ENCODE results near the gene TMEM273. TPM values are rescaled to one million over a fixed set of nuclear protein-coding genes. Genes with fewer than 3 reads are reported as not detected.
A peak's percentile ranks its signal among the peaks of the same experiment; 100 is the strongest.

Gene TMEM273
- total and polyA plus RNA-seq, 8 donors: 0.91 to 7.5 (median 2.7) TPM

DNA sequence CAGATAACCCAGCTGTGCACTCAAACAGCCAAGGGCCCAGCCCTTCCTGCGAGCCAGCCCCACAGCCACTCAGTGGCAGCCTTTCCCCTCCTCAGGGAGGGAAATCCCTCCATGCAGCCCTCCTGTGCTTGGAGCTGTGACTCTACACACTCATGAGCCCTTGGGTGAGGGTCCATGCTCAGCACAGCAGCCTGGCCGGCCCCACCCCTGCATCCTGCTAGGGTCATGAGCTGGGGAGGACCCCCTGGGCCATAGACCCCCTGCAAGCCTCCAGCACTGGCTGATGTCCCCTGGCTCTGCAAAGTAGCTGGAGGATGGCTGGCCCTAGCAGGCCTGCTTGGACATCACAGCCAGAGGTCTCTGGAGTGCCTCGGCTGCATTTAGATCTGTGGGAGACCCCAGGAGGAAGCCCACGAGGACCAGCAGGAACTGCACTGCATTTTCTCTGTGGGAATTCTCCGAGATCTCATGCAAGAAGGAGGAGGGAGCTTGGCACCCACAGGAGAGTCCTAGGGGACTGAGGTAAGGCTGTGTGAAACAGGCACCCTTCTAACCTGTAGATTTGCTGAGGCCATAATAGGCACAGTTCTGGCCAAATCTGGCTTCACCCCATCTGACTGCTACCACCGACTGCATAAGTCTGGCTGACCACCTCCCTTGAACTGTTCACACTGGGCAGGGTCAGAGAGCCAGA lies 17.4 kb downstream of the TMEM273 start:
- DNase-seq (no peak), FAIRE-seq (no peak), ATAC-seq (no peak)
- H3K4me3 ChIP-seq: no peak overlapping the region
- intact Hi-C loops (cut with DNase I): no loop called here
- TF ChIP-seq, protein P1, sequence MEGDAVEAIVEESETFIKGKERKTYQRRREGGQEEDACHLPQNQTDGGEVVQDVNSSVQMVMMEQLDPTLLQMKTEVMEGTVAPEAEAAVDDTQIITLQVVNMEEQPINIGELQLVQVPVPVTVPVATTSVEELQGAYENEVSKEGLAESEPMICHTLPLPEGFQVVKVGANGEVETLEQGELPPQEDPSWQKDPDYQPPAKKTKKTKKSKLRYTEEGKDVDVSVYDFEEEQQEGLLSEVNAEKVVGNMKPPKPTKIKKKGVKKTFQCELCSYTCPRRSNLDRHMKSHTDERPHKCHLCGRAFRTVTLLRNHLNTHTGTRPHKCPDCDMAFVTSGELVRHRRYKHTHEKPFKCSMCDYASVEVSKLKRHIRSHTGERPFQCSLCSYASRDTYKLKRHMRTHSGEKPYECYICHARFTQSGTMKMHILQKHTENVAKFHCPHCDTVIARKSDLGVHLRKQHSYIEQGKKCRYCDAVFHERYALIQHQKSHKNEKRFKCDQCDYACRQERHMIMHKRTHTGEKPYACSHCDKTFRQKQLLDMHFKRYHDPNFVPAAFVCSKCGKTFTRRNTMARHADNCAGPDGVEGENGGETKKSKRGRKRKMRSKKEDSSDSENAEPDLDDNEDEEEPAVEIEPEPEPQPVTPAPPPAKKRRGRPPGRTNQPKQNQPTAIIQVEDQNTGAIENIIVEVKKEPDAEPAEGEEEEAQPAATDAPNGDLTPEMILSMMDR (IDR thresholded peaks at IDR 0.05): no peak
- WGBS, 2 donors: 60% methylated on average over 6 of the region's 6 CpGs
- no peak overlapping the region for H3K27ac ChIP-seq
- no peaks in the 10 kb centered on the region for H3K4me1 ChIP-seq
- H3K36me3 ChIP-seq: no peaks in the 10 kb centered on the region
- no peaks in the 10 kb centered on the region for H3K9me3 ChIP-seq
- no peaks in the 10 kb centered on the region for H3K27me3 ChIP-seq

DNA sequence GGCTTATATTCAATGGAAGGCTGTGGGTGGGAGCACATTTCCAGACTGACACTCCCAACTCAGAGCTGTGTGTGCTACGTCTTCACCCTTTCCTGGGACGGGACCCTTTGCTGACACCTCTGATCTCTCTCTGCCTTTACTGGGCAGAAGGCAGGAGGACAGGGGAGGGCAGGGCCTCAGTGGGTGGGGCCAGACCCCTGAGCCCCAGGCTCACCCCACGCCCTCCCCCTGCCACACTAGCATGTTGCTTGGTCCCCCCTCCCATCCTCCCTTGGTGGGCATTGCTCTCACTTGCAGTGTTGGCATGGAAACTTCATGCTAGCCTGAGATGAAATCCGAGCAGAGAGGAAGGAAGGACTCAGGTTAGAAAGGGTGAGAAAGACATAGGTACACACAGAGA lies 18.4 kb downstream of the TMEM273 start:
- intact Hi-C loops (cut with DNase I): loop anchor here in 2 of 3 donors (10.0 kb wide), 1 partner anchor 185 kb away; no protein-coding TSS in a partner anchor
- FAIRE-seq (no peak), DNase-seq (no peak), ATAC-seq (no peak)
- no peaks in the 10 kb centered on the region for H3K27me3 ChIP-seq
- TF ChIP-seq, protein P1 (IDR thresholded peaks at IDR 0.05): no peak
- H3K4me3 ChIP-seq: no peak overlapping the region
- 52 to 55% methylated on average over 4 of the region's 4 CpGs for WGBS, 2 donors
- H3K36me3 ChIP-seq: no peaks in the 10 kb centered on the region
- no peaks in the 10 kb centered on the region for H3K4me1 ChIP-seq
- no peaks in the 10 kb centered on the region for H3K9me3 ChIP-seq
- H3K27ac ChIP-seq: no peak overlapping the region

DNA sequence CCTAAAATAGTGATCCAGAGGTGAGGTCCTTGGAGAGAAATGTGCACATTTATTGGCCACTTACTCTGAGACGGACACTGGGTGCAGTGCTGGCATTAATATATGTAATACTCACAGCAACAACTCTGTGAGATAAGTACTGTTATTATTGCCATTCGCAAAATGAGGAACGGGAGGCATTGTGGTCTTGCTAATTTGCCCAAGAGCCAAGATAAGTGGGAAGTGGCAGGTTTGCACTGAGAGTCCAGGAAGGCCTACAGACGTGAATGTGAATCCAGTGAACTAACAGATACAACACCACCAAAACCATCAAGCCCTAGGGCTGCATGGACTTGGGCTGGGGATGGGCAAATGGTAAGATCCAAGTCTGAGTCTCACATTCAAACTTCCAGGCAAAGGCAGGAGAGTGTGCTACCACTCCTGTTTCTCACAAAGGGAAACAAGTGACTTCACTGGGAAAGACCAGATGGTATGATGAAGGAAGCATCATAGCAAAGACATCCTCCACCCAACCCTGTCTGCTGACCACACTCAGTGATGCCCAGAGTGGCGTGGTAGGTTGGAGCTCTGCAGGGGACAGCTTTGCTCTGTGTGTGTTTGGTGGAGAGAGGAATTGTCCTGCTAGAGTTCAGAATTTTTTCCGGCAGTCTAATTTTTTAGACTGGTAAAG lies 19.2 kb downstream of the TMEM273 start:
- ATAC-seq (peak in 1 of 4 donors; percentile 41), DNase-seq (no peak), FAIRE-seq (no peak)
- H3K36me3 ChIP-seq: no peaks in the 10 kb centered on the region
- 77 to 78% methylated on average over 6 of the region's 6 CpGs for WGBS, 2 donors
- TF ChIP-seq, protein P1 (IDR thresholded peaks at IDR 0.05): no peak
- H3K4me1 ChIP-seq: no peaks in the 10 kb centered on the region
- no peaks in the 10 kb centered on the region for H3K9me3 ChIP-seq
- H3K4me3 ChIP-seq: no peak overlapping the region
- no peak overlapping the region for H3K27ac ChIP-seq
- no peaks in the 10 kb centered on the region for H3K27me3 ChIP-seq
- intact Hi-C loops (cut with DNase I): loop anchor here in 2 of 3 donors (10.0 kb wide), 1 partner anchor 184 kb away; no protein-coding TSS in a partner anchor

DNA sequence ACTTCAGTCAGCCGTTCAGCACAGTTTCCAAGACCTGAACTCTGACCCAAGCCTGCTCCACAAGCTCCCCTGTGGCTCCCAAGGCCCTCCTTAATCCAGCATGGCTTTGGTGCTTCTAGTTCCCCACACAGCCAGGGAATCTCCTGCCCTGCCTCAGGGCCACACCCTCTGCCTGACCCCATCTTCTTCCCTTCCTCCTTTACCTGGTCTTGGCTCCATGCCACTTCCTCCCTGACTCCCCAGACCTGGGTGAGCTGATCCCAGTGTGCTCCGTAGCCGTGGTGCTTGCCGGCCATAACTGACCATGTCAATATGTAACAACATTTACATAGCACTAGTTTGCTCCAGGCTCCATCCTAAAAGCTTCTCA lies 20.0 kb downstream of the TMEM273 start:
- ATAC-seq (no peak), DNase-seq (no peak), FAIRE-seq (no peak)
- Histone ChIP-seq H3K36me3 (no peaks in the 10 kb centered on the region), H3K27me3 (no peaks in the 10 kb centered on the region), H3K9me3 (no peaks in the 10 kb centered on the region), H3K4me1 (no peaks in the 10 kb centered on the region), H3K27ac (no peak overlapping the region), H3K4me3 (no peak overlapping the region)
- WGBS, 2 donors: 63 to 69% methylated on average over 4 of the region's 4 CpGs
- intact Hi-C loops (cut with DNase I): loop anchor here in 2 of 3 donors (10.0 kb wide), 1 partner anchor 183 kb away; no protein-coding TSS in a partner anchor
- TF ChIP-seq, protein P1 (IDR thresholded peaks at IDR 0.05): no peak

Measured in pancreas (tissue), 10 donors.